GM19438 (cell line): Measurements from ENCODE around the gene PRODH2.

Experiments used
- ATAC-seq: cut with Tn5 transposase; IDR thresholded peaks from one replicate; pipeline ENCODE4 v1.9.1; 2021; ENCODE audit warnings: low read depth; ENCODE audit not compliant: unreplicated experiment

Gene PRODH2

DNA sequence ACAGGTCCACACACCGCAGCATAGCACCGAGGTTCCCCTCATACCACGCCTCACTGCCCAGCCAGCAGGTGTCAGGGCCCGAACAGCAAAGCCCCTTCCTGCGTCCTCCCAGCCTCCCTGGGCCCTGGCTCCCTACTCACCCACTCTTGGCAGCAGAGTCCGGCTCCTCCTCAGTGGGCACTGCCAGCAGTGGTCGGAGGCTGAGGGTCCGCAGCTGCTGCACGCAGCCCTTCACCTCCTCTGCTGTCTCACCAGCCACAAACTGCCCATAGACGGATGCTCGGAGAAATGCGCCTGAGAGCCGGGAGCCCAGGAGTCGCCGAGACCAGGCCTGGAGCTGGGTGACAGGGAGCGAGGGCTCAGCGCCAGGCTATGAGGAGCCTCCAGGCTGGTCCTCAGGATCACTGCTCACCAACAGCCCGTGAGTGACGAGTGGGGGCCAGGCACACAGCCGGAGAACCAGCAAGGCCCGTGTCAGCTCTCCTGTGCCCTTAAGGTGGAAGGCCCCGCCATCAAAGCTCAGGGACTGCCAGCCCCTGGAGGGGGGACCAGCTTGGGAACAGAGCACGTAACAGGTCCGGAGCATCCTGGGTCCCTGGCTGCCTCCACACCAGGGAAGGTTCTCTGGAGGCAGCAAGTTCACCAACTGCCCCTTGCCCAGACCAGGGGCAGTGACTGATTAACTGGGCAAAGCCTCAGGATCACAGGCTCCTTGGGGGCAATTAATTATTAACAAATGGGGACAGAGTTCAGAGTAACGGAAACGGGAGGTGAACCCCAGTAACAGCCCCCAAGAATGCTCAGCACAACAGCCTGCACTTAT, at the start of gene PRODH2:
PRODH2 (minus strand) TSS at position 626 of the 823 bp plus-strand sequence; CDS start at position 586, 40 bp downstream.
- ATAC-seq, result no peak

DNA sequence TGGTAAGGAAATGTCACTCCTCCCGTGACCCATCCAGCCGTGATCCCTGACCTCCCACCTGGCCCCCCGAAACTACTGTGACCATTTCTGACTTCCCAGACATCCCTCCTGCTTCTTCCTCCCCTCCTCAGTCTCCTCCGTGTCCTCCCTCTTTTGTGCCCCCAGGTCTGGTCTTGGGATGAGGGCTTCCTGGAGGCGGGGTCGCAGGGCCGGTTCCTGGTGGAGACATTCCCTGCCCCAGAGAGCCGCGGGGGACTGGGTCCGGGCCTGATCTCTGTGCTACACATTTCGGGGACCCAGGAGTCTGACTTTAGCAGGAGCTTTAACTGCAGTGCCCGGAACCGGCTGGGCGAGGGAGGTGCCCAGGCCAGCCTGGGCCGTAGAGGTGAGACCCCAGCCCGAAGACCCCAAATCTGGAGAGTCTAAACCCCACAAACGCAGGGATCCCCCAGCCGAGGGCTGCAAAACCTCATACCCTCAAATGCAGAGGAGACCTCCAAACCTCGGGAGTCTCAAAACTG, 49.1 kb upstream of the PRODH2 start:
- no peak for ATAC-seq

GRCh38 chr19:35860818-35861639, 48.4 kb upstream of the PRODH2 start:
- no peak for ATAC-seq

DNA sequence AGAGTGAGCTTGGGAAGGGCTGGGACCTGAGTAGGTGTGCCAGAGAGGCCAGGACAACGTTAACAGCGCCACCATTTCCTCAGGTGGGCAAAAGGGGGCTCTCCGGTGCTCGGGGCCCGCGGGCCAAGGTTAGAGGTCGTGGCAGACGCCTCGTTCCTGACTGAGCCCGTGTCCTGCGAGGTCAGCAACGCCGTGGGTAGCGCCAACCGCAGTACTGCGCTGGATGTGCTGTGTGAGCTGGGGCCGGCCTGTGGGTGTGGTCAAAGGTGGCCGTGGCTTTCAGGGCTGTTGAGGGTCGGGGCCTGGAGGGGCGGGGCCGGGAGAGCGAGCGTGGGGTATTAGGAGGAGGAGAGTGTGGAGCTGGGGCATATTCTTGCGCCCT, 47.8 kb upstream of the PRODH2 start:
- no peak for ATAC-seq

DNA sequence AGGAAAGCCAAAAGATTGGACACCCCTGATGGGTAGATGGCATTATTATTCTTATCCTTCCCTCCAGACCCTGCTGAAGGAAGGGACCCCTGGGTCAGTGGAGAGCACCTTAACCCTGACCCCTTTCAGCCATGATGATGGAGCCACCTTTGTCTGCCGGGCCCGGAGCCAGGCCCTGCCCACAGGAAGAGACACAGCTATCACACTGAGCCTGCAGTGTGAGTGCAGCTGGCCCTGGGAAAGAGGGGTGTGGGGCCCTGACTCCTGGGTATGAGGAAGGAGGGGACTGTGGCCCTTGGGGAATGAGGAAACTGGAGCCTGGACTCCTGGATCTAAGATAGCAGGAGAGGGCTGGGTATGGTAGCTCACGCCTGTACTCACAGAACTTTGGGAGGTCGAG, 46.8 kb upstream of the PRODH2 start:
- ATAC-seq, result no peak

GRCh38 chr19:35858311-35858710, 45.7 kb upstream of the PRODH2 start:
- ATAC-seq, result no peak

DNA sequence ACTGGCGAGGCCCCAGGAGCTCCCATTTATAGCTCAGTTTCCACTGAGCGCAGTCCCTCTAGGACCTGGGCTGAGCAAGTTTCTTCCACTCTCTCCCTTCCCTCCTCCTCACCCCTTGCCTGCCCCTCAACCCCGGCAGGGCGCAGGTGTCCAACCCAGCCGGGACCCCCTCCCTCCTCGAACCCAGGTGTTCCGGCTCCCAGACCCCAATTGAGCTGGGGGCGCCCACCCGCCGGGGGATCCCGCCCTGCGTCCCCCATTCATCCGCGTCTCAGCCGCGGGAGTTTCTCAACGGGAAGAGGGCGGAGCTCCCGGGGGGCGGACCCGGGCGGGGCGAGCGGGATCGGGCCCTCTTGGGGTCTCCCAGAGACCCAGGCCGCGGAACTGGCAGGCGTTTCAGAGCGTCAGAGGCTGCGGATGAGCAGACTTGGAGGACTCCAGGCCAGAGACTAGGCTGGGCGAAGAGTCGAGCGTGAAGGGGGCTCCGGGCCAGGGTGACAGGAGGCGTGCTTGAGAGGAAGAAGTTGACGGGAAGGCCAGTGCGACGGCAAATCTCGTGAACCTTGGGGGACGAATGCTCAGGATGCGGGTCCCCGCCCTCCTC, 44.0 kb upstream of the PRODH2 start, which contains the start of gene KIRREL2:
KIRREL2 (plus strand) TSS at position 366 of the 604 bp plus-strand sequence; CDS start at position 575, 209 bp downstream.
- ATAC-seq, result no peak

DNA sequence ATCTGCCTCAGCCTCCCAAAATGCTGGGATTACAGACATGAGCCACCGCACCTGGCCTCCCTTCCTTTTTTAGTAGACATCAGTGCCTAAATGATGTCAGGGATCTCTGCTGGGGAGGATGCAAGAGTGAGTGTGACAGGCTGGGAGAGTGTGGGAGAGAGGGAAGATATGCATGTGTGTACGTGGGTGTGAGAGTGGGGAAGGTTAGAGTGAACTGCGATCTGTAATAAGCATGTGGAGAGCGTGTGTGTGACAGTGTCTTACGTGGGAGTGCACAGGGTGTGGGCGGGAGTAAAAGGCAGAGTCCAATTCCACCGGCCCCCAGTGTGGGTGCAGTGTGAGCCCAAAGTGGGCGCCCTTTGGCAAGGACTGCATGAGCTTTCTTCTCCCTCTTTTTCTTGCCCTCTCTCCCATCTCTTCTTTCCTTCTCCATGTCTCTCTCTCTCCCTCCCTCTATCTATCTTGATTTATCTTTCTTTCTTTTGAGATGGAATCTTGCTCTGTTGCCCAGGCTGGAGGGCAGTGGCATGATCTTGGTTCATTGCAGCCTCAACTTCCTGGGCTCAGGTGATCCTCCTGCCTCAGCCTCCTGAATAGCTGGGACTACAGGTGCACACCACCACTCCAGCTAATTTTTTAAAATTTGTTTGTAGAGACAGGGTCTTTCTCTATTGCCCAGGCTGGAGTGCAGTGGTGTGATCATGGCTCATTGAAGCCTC, 40.6 kb upstream of the PRODH2 start:
- no peak for ATAC-seq

- no peak for ATAC-seq
Observed at GRCh38 chr19:35852029-35852780, 39.6 kb upstream of the PRODH2 start, which contains the start of gene NPHS1. TSS of gene NPHS1 (minus strand) at chr19:35852504. CDS start at chr19:35851837, 667 bp downstream.

GRCh38 chr19:35851213-35852028, 38.8 kb upstream of the PRODH2 start:
- ATAC-seq, result no peak

DNA sequence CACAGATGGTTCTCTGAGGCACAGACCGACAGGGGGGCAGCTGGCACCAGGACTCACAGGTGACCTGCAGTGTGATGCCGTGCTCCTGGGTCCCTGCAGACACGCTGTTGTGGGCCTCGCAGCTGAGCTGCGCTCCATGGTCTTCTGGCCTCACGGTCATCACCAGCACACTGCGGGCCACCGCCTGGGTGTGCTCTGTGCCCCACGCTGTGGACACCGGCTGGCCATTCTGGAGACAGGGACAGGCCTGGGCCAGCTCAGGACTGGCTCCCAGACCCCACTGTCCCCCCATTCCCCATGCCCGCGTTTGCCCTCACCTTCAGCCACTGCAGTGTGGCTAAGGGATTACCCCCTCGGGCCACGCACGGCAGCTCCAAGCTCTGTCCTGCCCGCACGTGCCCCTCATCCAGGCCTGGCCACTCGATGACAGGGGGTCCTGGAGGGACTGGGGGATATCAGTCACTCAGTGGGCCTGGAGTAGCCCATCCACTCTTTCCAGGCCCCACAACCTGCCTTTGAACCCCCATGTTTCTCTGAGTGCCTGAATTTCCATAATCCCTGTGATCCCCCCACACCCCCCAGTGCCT, 36.4 kb upstream of the PRODH2 start:
- no peak for ATAC-seq

- ATAC-seq, result no peak
Observed at GRCh38 chr19:35848486-35848885, 35.8 kb upstream of the PRODH2 start.

GRCh38 chr19:35847911-35848310, 35.3 kb upstream of the PRODH2 start:
- ATAC-seq, result no peak

- ATAC-seq, result no peak
Observed at GRCh38 chr19:35846038-35846668, 33.5 kb upstream of the PRODH2 start.

DNA sequence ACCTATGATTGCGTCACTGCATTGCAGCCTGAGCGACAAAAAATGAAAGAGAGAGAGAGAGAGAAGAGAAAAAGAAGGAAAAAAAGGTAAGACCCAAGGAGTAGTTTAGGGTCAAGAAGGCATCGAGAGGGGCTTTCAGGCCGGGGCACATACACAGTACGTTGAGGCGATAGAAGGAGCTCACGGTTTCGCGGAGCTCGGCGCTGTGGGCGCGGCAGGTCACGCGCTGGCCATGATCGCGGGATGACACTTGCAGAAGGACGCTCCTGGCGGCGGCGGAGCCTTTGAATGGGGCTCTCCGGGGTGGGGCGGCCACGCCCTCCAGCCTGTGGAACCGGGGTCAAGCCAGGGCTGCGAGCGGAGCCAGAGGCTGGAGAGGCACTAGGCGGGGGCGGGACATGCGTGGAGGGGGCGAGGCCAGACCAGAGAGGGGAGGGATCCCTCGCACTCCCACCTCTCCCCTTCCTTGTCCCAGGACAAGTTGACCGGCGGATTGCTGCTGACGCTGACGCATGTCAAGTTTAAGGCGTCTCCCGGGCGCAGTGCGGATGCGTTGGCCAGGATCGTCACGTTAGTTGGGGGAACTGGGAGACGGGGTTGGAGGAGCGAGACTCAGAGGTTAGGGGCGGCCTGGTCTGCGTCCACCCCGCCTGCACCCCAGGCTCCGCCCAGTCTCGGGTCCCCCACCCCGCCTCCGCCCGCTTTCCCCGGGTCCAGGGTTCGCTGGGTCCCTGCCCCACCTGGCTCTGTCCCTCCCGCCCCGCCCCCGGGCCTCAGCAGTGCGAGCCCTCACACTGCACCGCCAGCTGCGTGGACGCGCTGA, 32.8 kb upstream of the PRODH2 start:
- no peak for ATAC-seq

- ATAC-seq, result no peak
Observed at GRCh38 chr19:35844482-35845214, 32.0 kb upstream of the PRODH2 start.
